ENCODE data around the gene LMX1B.

LMX1B gene

DNA sequence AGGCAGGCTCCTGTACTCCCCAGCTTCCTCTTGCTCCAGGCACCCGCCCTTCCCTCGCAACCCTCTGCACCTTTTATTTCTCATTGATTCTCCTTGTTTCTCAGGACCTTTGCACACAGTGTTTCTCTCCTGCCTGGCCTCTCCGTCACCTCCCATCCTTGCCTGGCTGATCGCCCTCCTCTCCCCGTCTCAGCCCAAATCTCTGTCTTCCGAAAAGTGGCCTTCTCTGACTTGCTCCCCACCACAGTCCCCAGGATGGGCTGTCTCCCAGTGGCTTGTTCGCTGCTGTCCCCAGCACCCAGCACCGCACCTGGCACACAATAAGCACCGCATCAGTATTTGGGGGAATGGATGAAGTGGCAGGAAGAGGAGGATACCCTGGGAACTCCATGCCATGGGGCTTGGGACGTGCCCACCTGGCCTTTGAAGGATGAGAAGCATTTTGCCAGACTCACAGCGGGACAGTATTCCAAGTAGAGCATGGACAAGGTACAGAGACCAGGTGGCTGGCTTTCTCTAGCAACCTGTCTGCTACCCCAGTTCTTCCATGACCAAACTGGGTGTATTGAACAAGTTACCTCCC is 62.5 kb downstream of the LMX1B start:
- DNase-seq (ENCODE audit: low read depth in 1 of 2, low spot score in 1 of 2) = no peak

DNA sequence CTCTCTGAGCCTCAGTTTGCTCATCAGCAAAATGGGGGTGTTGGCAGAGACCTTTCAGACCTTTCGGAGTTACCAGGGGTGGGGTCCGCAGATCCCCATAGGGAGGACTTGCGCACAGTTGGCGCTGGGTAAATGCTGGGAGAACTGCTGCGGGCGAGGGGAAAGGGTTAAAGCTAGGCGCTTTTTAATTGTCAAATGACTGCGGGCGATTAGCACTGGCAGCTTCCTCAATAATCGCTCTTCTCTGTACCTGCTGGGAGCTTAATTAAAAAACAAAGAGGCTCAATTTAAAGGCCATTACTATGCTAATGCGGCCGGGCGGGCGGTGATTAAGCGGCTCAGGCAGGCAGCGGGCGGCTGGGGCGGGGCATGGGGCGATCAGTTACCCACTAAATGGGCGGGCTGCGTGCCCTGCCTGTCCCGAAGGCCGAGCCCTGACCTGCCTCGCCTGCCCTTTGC is 63.0 kb downstream of the LMX1B start:
- DNase-seq (ENCODE audit: low read depth in 1 of 2, low spot score in 1 of 2) = no peak

DNA sequence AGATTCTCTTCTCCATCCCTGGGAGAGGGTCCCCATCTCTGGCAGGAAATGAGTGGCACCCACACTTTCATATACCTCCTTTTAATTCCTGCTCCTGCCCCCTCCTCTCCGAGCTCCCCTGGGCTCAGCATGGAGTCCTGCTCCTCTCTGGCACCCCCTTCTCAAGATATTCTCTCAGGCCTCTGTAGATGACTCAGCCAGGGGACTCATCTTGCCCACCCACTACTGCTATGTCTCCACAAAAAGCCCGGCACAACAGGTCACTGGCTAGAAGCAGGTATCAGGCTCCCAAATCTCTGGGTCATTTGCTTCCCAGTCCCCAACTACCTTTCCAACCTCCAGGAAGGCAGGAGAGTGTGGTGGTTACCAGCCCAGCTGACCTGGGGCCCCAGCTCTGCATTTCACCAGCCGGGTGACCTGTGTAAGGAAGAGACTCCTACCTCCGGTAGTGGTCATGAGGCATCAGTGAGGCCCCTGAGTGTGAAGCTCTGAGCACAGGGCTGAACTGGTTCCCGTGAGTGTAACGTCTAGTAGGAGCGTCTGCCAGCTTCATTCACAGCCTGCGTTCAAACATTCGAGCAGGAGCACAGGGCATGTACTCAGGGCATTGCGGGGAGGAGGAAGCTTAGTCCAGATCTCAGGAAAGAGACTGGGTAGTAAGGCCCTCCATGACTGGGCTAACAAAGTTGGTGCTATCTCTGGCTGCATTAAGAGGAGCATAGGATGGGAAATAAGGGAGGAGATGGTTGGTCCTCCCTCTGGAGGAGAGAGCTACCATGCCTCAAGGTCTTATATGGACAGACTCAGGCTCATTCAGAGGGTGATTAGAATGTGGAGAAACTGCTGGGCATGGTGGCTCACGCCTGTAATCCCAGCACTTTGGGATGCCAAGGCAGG is 63.7 kb downstream of the LMX1B start:
- no peak for DNase-seq (ENCODE audit: low read depth in 1 of 2, low spot score in 1 of 2)

DNA sequence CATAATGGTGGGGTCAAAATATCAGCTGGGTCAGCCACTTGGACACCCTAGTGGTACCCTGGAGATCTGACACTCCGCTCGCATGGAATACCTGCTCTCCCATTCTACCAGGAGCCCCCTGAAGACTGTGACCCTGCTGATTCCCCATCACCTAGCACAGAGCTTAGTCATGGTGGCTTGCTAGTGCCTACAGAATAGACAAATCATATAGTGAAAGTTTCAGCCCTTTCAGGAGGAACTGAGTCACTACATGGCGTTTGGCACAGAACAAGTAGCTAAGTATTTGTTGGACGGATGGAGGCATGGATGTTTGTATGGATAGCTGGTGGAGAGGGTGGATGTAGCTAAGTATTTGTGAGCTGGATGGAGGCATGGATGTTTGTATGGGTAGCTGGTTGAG is 65.3 kb downstream of the LMX1B start:
- no peak for DNase-seq (ENCODE audit: low read depth in 1 of 2, low spot score in 1 of 2)

DNA sequence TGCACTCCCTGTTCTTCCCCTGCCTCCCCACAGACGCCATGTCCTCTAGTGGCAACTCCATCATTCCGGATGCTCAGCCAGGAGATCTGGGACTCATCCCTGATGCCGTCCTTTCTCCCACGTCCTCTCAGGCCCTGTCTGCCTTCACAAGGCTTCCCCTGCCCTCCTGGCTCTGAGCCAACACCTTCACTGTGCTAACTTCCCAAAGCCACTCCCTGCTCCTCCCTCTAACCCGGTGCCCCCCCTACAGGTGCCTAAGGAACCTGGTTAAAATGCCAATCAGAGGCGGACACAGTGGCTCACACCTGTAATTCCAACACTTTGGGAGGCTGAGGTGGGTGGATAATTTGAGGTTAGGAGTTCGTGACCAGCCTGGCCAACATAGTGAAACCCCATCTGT is 67.6 kb downstream of the LMX1B start:
- no peak for DNase-seq (ENCODE audit: low read depth in 1 of 2, low spot score in 1 of 2)

DNA sequence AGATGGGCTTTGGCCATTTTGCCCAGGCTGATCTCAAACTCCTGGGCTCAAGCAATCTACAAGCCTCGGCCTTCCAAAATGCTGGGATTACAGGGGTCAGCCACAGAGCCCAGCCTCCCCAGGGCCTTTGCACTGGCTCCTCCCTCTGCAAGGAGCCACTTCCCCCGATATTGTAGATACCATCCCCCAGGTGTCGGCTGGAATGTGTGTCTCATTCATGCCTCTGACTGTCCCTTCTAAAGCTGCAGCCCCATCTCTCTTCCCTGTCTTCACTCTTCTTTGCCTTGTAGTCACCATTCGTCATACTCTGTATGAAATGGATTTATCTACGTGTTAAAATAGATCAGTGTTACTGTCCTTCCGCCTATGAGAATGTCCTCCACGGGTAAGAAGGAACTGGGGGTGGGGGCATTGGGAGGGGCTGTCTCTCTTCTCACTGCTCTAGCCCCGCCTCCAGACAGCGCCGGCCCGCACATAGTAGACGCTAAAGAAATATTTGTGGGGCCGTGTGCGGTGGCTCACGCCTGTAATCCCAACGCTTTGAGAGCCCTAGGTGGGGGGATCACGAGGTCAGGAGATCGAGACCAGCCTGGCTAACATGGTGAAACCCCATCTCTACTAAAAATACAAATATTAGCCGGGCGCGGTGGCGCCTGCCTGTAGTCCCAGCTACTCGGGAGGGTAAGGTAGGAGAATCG is 68.5 kb downstream of the LMX1B start:
- no peak for DNase-seq (ENCODE audit: low read depth in 1 of 2, low spot score in 1 of 2)

DNA sequence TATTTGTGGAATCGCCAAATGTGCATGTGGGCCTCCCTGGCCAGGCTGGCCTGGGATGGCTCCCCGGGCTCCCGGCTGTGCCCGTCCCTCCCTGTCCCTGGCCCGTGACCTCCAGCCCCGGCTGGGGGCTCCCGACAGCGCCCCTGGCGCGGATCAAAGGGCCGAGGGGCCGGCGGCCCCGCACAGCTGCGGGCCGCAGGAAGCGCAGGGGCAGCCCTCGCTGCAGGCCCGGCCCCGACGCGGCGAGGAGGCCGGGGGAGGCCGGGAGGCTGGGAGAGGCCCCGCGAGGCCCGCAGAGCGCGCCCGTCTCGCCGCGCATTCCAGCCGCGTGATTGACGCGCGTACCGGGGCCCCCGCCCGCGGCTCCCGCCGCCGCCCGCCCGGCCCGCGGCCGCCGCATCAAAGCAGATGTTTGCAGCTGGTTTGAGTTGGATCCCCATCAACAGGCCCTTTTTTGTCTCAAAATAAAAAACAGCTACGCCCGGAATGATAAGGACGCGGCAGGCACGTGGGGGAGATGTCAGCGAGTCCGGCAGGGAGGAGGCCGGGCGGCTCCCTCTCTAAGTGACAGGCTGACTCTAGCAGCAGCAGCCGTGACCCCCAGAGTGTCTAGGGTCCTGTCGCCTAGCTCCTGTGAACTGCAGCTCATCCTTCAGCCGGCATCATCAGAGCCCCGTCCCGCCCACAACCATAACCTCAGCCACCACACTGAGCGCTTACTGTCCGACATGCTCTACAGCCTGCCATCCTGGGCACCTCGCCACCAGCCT is 69.4 kb downstream of the LMX1B start:
- no peak for DNase-seq (ENCODE audit: low read depth in 1 of 2, low spot score in 1 of 2)

DNA sequence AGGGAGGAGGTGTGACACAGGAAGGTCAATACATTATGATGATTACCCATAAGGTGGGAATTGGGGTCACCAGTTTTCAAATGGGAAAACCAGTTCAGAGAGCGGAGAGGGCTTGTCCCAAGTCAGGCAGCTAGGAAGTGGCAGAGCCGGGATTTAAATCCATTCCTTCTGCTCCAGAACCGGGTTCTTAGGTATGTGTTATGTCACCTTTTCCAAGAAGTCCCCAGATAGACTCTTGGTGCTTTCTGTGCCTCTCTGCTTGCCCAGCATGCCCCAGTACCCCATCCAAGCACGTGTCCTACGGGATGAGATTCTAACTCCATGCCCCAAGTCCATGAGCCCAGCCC is 69.9 kb downstream of the LMX1B start:
- DNase-seq (ENCODE audit: low read depth in 1 of 2, low spot score in 1 of 2) = no peak

DNA sequence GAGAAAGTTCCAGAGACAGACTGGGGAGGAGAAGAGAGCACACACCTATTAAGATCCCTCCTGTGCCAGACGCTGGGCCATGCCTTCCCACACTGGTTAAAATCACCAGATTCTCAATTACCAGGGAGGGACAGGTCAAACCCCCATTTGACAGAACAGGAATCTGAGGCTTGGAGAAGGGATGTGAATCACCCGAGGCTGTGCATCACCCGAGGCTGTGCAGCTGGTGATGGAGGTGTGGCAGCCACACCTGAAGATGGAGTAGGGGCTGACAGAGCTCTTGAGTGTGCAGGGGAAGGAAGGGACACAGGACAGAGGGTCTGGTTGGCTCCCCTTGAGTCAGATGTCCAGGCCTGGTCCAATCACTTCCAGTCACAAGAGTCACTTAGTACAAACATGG is 70.6 kb downstream of the LMX1B start:
- no peak for DNase-seq (ENCODE audit: low read depth in 1 of 2, low spot score in 1 of 2)

DNA sequence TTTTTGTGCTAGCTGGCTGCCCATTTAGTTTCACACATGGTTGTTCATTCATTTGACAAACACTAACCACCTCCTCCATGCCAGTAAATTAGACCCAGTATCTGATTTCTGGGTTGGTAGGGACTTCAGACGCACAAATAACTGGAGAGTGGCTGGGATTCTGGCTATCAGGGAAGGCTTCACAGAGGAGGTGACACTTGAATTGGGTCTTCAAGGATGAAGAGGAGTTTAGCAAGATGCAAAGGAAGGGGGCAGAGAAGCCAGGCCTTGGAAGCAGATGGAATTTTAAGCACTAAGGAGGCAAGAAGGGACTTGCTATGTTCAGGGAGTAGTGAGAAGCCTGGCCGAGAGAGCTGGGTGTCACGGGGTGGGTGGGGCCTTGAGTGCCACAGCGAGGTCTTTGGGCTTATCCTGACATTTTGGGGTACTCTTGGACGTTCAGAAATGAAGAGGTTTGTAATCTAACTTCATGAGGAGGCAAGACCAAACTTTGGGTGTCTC is 71.3 kb downstream of the LMX1B start:
- no peak for DNase-seq (ENCODE audit: low read depth in 1 of 2, low spot score in 1 of 2)

DNA sequence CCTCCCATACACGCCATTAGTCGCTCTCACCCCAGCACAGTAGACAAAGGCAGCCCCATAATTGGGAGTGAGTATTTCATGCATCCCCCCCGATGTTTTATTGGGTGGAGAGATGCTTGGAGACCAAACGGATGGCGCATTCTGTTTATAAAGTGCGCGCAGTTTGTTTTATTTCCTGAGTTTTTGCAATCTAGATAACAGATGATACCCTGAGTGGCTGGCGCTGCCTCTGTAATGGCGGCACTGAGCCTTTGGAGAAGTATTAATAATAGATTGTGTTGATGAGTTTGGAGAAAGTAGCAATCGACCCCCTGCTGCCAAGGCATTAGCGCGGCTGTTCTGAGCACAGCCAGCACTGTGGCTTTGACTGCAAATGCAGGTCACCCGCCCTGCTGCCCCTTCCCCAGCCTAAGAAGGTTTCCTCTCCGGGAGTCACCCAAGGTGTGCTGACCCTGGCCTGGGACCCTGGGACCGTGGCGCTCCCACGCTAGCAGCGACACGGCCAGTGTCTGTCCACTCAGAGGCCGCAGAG is 74.3 kb downstream of the LMX1B start:
- DNase-seq (ENCODE audit: low read depth in 1 of 2, low spot score in 1 of 2) = no peak

DNA sequence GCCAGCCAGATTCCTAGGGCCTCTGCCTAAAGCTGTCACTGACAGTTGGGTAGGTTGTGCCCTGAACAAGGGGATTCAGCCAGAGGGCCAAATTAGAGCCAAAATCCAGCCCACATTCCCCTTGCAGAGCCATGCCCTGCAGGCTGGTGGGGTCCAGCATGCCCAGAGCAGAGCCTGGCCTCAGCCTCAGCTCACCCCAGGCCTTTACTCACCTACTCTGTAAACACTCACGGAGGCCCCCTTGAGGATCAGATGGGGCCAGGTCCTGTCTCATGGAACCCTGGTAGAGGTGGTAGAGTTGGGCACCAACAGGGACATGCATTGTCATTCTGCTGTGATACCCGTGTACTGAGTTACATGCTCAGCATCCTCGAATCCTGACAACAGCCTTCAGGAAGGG is 74.9 kb downstream of the LMX1B start:
- DNase-seq (ENCODE audit: low read depth in 1 of 2, low spot score in 1 of 2) = no peak

DNA sequence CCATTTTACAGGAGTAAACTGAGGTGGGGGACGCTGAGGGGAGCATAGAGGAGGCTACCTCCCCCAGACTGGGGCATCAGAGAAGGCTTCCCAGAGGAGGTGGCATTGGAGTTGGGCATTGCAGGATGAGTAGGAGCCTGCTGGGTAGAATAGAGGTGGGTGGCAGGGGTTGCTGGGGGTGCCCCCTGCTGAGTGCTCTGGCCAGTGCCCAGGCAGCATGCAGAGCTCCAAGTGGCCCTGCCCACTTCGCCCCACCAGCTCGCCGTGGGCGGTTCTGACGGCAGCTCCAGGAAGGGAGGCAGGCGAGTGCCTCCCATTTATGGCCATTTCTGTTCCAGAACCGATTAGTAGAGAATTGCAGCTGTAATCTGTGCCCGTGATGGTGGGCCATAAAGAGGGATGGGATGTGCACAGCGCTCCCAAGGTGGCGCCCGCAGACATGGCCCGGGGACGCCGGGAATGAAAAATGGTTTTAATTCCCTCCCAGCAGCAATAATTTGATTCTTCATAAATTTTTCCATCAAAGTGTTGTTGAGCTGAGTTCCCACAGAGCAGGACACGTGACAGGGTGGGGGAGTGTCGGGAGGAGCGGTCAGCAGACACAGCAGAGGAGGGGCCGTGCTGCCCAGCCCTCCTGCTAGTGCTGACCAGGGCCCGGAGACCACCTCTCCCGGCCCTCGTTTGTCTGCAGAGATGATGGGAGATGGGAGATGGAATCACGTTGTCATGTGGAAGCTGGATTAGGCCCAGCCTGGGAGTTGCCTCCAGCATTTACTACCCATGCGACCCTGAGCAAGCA is 75.5 kb downstream of the LMX1B start:
- no peak for DNase-seq (ENCODE audit: low read depth in 1 of 2, low spot score in 1 of 2)

DNA sequence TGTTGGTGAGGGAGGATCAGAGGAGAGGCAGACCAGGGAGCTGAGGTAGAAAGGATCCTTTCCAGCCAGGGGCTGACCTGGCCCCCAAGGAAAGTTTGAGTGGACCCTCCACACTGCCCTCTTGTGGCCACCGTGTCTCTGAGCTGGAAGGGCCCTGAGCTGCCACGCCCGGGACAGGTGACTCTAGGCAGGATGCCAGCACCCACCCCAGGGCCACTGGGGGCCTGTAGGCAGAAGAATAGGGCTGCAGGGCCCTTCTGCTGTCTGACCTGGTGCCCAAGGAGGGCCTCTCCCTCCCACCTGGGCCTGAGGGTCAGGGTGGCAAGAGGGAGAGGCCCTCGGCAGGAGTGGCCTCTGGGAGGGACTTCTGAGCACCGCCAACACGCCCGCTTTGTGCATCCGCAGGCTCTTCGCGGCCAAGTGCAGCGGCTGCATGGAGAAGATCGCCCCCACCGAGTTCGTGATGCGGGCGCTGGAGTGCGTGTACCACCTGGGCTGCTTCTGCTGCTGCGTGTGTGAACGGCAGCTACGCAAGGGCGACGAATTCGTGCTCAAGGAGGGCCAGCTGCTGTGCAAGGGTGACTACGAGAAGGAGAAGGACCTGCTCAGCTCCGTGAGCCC is 76.8 kb downstream of the LMX1B start:
- peak; percentile 18 to 46 for DNase-seq (ENCODE audit: low read depth in 1 of 2, low spot score in 1 of 2)

DNA sequence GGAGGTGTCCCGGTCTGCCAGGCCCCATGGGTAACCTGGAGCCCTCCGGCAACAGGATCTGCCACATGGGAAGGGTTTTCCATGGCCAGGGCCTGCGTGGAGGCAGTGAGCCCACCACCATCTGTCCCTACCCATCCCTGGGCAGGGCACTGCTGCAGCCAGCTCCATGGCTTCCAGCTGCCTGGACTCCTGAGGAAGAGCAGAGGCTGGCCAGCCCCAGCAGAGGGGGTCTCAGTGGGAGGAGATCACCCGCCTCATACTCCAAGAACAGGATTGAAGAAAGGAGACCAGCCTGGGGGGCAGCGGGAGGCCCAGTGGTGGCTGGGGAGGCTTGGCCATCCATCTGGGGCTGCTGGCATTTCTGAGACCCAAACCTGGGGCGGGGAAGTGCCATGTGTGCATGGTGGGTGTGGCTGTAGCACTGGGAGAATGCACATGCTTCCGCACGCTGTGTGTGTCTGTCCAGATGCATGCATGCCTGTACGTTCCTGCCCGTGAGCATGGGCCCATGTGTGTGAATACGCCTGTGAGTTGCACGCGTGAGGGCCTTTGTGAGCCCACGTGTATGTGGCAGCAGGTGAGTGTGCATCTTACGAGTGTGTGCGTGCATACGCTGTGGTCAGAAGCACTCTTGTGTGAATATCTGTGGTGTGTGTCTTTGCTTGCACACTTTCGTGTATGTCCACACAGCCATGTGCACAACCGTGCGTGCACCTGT is 78.5 kb downstream of the LMX1B start:
- DNase-seq (ENCODE audit: low read depth in 1 of 2, low spot score in 1 of 2) = no peak

DNA sequence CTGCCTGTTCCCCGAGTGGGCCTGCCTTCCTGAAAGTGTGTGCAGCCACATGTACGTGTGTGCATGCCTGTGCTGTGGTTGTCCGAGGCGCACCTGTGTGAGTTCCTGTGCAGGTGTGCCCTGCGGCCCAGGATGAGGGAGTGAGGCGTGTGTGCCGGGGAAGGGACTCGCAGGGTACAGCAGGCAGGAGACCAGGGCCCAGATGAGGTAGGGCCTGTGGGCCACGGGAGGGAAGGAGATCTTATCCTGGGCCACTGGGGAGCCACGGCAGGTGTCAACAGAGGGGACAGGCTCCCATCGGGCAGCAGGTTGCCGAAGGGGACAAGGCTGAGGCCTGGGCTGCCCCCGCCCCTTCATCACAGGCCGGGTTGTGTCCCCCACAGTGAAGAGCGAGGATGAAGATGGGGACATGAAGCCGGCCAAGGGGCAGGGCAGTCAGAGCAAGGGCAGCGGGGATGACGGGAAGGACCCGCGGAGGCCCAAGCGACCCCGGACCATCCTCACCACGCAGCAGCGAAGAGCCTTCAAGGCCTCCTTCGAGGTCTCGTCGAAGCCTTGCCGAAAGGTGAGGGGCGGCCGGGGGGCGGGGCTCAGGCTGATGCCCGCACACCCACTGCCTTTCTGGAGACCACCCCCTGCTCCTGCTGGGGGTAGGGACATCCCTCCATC is 79.2 kb downstream of the LMX1B start:
- no peak for DNase-seq (ENCODE audit: low read depth in 1 of 2, low spot score in 1 of 2)

DNA sequence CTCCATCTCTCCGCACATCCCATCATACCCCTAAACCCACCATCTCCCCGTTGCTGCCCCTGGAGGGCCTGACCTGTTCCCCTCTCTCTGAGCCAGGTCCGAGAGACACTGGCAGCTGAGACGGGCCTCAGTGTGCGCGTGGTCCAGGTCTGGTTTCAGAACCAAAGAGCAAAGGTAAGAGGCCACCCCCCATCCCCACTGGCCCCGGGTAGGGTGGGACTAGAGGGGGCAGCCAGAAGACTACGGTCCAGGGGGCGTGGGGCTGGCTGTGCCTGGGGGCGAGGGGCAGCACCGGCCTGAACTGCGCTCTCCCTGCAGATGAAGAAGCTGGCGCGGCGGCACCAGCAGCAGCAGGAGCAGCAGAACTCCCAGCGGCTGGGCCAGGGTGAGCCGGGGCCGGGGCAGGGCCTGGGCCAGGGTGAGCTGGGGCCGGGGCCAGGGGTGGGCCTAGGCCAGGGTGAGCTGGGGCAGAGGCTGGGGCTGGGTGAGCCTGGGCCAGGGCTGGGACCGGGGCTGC is 79.8 kb downstream of the LMX1B start:
- DNase-seq (ENCODE audit: low read depth in 1 of 2, low spot score in 1 of 2) = no peak

All from stimulated activated CD4-positive, alpha-beta T cell treated with anti-CD3 and anti-CD28 coated beads, Interleukin-15, amount 100 ng/mL, for 1 hour (primary cell).